Skin epidermis (tissue), 12 donors: ENCODE measurements around the gene NRN1L.
"Not testable (repeated sequence)": the region's sequence is repeated elsewhere in the genome, so short reads cannot be mapped to it uniquely, and the experiment has no call there.

Source experiments
- H3K27ac ChIP-seq, 21 experiments: fragments of 200-600 bp; sonication (generic) in 11 of 21; one replicate each; pipeline ENCODE4 v1.5.0; 2020; ENCODE audit warnings: mild to moderate bottlenecking in 3 of 21, inconsistent platforms in 2 of 21, moderate library complexity in 2 of 21
- H3K4me3 ChIP-seq, 7 experiments: fragments of 200-600 bp; sonication (generic) in 2 of 7; one replicate each; pipeline ENCODE4 v1.5.0; 2020; ENCODE audit warnings: inconsistent platforms in 2 of 7, mild to moderate bottlenecking in 2 of 7, moderate library complexity in 1 of 7

The NRN1L gene

DNA sequence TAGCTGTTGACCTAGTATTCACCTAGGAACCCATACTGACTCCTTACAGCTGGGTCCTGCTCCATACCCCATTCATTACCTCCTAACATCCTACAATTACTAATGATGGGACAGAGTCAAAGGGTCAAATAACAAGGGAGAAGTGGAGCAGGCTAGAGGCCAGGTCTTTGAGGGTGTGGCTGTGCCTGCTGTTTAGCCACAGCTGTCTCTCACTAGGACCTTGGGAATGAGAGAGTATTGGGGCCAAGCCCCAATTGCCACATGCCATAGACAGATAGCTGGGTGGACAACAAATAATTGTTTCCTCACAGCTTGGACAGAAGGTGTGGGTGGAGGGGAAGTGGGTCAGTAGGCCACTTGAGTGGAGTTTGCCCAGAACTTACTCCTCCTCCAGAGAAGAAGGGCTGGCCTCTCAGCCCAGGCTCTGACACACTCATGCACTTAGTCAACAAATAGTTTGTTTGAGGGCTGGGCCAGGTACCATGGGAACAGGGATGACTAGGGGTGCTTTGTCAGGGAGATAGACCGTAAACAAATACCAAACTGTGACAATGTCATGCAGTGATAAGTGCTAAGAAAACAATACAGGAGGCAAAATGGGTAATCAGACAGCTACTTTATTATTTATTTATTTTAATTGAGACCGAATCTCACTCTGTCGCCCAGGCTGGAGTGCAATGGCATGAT, 27.0 kb upstream of the NRN1L start:
- Histone ChIP-seq H3K4me3 (no peak overlapping the region), H3K27ac (peak overlapping the region in 20 of 21 experiments; percentile 14 to 91 (median 79))

GRCh38 chr16:67858500-67858899, 26.2 kb upstream of the NRN1L start:
- H3K27ac ChIP-seq = peak overlapping the region in 20 of 21 experiments; percentile 14 to 91 (median 79)

GRCh38 chr16:67860589-67861398, 23.9 kb upstream of the NRN1L start:
- H3K27ac ChIP-seq = peak overlapping the region in 11 of 21 experiments; percentile 21 to 75 (median 50)
- no peak overlapping the region for H3K4me3 ChIP-seq

More at GRCh38 chr16:67858500-67858899, 26.2 kb upstream of the NRN1L start:
- no peak overlapping the region for H3K4me3 ChIP-seq

DNA sequence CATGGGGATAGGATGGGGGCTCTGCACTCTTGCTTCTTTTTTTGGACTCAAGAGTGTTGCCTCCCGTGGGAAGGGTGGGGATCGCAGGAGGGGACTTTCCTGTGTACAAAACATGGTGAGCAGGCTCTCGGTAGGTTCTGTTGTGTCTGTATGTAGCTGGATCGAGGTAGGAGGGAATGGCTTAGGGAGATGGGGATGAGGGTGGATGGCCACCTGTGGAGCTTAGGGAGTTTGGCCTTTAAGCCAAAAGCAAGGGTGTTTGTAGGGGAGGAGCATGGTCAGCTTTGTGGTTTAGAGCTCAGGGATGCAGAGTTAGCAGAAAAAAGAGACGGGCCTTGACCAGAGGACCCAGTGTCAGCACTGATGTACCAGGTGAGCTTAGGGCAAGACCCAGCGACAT, 22.8 kb upstream of the NRN1L start:
- Histone ChIP-seq H3K27ac (peak overlapping the region in 6 of 21 experiments; percentile 13 to 77 (median 46)), H3K4me3 (no peak overlapping the region)

DNA sequence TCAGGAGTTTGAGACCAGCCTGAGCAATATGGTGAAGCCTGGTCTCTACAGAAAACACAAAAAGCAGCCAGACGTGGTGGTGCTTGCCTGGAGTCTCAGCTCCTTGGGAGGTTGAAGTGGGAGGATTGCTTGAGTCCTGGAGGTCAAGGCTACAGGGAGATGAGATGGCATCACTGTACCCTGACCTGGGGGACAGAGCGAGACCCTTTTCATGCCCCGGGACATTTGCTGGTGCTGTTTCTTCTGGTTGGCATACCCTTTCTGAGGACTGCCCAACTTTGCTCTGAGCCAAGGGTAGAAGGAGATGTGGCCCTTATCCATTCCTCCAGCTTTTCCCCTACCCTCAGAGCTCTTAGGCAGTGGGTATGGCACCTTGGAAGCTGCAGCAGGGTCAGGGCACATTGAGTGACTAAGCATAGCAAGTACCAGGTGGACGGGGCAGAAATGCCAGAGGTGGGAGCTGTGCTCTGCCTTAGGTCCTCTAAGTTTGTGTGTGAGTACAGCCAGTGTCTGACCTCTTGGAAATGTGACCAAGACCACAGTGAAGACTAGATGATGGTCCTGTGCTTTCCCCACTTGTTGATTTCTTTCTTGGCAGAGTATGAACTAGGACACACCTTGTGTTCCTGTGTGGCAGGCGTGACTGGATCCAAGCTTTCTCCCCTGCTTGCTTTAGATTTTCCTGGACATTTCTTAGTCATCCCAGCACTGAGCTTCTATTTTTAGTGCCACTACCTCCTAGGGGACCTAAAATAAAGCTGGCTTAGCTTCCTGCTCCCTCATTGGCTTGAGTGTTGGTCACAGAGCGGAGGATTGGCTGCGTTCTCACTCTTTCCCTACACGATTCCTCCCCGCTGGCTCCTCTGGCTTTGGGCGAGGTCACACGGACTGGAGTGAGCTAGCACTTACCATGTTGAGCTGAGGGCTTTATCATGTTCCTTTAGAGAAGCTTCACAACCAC, 21.8 kb upstream of the NRN1L start:
- Histone ChIP-seq H3K4me3 (no peak overlapping the region), H3K27ac (peak overlapping the region in 11 of 21 experiments; percentile 16 to 77 (median 60))

- H3K4me3 ChIP-seq = not testable (repeated sequence)
- peak overlapping the region in 9 of 21 experiments; percentile 2 to 77 (median 58) for H3K27ac ChIP-seq
These were observed 20.6 kb upstream of the NRN1L start for GRCh38 chr16:67864044-67864443.

- Histone ChIP-seq H3K27ac (peak overlapping the region in 1 of 21 experiments; percentile 49), H3K4me3 (no peak overlapping the region)
These were observed 20.1 kb upstream of the NRN1L start for GRCh38 chr16:67864594-67864993.

DNA sequence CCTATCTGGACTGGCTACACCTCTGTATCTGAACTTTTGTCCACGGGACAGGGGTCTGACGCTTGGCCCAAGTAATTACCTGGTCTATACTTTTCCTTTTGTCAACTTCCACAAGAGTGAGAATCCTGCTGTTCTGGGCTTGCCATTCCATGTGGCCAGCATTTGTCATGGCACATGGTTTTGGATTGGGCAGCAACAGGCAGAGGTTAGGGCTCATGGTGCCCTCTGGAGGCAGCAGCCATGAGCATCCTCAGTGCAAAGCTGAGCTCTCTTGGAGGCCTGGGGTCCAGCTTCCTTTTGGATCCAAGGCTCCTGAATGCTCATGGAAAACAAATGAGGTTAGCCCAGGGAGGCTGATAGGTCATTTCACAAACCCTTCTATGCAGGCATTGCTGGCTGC, 19.4 kb upstream of the NRN1L start:
- H3K27ac ChIP-seq = no peak overlapping the region
- no peak overlapping the region for H3K4me3 ChIP-seq

DNA sequence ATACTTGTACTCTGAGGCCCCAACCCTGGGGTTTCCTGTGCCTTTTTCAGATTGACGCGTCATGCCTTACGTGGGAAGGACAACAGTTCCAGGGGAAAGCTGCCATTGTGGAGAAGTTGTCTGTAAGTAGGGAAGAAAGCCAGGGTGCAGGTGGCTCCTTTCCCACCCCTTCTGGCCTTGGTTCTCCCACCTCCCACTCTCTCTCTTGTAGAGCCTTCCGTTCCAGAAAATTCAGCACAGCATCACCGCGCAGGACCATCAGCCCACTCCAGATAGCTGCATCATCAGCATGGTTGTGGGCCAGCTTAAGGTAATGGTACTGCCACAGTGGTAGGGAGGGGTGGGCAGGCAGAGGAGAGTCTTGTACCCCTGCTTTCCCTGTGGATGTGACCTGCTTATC, 16.4 kb upstream of the NRN1L start:
- Histone ChIP-seq H3K4me3 (no peak overlapping the region), H3K27ac (no peak overlapping the region)

GRCh38 chr16:67869653-67870052, 15.0 kb upstream of the NRN1L start:
- Histone ChIP-seq H3K27ac (no peak overlapping the region), H3K4me3 (no peak overlapping the region)

DNA sequence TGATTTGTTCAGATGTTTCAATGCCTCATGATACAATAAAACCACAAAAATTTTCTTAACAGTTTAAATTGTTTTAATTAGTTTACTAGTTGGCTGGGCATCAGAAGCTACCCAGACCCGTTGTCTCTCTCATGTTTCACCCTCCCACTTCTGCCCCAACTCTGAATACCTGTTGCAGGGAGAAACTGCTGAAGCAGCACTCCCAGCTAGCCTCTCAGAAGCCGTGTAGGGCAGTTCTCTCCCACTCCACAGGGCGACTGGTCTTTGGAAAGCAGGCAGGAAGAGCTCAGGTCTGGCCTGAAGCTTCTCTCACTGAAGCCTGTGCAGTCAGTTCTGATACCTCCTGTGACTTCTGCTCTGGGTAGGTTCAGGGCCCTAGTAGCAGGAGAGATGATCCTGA, 13.4 kb upstream of the NRN1L start:
- no peak overlapping the region for H3K4me3 ChIP-seq
- H3K27ac ChIP-seq = peak overlapping the region in 2 of 21 experiments; percentile 89 to 93

GRCh38 chr16:67872131-67872630, 12.5 kb upstream of the NRN1L start:
- Histone ChIP-seq H3K27ac (peak overlapping the region in 19 of 21 experiments; percentile 78 to 97 (median 90)), H3K4me3 (peak overlapping the region in 4 of 7 experiments; percentile 86 to 99 (median 94))

DNA sequence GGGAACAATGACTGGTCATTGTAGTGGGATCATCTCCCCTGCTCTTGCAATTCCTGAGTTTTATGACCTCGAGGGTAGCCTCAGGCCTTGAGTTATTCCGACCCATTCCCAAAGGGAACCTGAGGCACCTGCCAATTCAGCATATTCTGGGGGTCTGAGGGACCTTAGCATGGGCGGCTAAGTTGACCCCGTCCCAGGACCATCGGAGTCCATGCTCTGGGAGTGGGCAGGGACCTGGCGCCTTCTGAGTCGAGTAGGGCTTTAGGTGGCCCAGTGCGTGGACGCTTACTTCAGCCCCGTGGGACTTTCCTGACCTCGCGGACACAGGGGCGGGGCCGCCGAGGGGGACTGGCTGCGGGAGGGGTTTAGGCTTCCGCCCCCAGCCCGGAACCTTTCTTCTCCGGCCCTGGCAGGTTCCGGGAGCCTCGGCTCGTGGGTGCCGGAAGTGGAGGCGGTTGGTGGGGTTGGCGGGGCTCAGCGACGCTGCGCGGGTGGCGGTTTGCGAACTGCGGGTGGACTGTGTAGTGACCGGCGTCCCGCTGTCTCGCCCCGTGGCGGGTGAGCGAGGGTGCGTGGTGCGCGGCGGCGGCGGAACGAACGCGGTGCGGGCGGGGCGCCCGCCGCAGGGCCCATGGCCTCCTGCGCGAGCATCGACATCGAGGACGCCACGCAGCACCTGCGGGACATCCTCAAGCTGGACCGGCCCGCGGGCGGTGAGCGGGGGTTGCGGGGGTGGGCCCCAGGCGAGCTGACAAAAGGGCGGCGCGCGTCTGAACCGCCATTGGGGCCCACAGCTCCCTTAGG, 11.9 kb upstream of the NRN1L start, which contains the start of gene EDC4:
Gene EDC4 (plus strand): TSS at position 422 of the 804 bp plus-strand sequence. CDS start 210 bp downstream, at position 632.
- peak within 1 kb of the TSS; percentile 16 to 97 (median 89) for H3K27ac ChIP-seq
- peak within 1 kb of the TSS; percentile 86 to 99 (median 96) for H3K4me3 ChIP-seq

DNA sequence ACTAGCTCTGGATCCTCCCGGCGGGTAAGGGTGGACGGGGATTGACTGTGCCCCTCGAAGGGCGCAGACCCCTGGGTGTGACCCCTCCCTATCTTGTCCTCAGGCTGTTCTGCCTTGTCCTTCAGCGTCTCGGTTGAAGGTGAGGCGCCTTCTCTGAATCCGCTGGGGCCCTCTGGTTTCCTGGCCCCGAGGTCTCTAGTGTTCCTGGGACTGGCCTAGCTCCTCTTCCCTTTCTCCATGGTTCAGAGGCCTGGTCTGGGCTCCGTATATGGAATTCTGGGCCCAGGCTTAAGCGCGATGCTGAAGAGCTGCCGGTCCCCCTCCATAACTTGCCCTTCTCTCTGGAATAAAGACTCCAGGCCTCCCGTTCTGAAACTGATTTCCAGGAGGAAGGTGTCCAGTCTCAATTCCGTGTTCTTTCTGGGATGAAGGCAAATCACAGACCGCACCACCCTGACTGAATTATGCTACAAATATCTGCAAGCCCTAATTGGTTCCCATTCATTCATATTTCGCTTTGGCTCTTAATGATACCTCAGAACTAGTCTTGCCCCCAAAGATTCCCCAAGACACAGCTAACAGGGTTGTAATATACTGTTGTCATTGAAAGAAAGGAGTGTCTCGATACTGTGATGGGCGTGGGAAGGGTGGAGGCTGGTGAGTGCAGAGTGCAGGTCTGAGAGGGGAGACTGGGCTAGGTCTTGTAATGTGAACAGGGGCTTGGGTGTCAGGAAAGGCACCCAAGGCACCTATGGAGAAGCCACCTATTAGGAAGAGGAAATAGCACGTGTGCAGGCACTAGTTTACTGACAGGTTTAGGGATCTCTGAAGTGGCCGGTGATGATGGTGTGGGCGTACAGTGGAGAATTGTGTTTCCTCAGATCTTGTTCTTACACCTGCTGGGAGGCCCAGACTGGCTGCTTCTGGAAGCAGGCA, 11.0 kb upstream of the NRN1L start:
- Histone ChIP-seq H3K4me3 (peak overlapping the region; percentile 86 to 99 (median 96)), H3K27ac (peak overlapping the region; percentile 16 to 97 (median 89))

DNA sequence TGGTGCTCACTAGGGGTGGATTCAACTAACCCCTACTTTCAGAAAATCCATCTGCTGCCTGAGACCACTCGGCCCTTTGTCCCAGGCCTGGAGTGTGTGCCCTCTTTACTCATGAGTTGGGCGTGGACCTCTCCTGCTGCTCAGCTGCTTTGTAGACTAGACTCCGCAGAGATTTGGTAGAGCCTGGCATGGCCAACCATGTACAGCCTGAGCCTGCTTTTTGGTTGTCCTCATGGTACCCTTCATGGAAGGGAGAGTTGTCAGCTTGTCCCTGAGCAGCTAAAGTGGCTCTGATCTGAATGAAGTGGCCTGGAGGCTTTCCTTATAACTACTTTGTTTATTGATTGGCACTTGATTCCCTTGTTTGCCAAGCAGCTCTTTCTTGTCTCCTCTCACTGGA, 10.3 kb upstream of the NRN1L start:
- Histone ChIP-seq H3K27ac (peak overlapping the region in 1 of 21 experiments; percentile 83), H3K4me3 (peak overlapping the region in 2 of 7 experiments; percentile 96 to 99)

GRCh38 chr16:67877064-67877463, 7.6 kb upstream of the NRN1L start:
- Histone ChIP-seq H3K27ac (no peak overlapping the region), H3K4me3 (no peak overlapping the region)

- Histone ChIP-seq H3K4me3 (no peak overlapping the region), H3K27ac (no peak overlapping the region)
These were observed 6.5 kb upstream of the NRN1L start for GRCh38 chr16:67878232-67878631.
